Sigmoid colon (tissue), 7 donors: Measurements from ENCODE around the gene ETV6. TPM values are rescaled to one million over a fixed set of nuclear protein-coding genes. Genes with fewer than 3 reads are reported as not detected.

Source experiments
- DNase-seq: peaks from one replicate; pipeline ENCODE4 v3.0.0-alpha.2; 2019
- H3K27ac ChIP-seq, 4 donors: fragments of 200-600 bp; sonication (generic); one replicate each; pipeline ENCODE4 v1.5.1; 2016 to 2019; ENCODE audit warnings: mild to moderate bottlenecking in 1 of 4
- H3K27me3 ChIP-seq, 3 donors: fragments of 200-600 bp; sonication (generic); one replicate each; pipeline ENCODE4 v1.5.1; 2019; ENCODE audit warnings: mild to moderate bottlenecking in 1 of 3
- H3K36me3 ChIP-seq, 4 donors: fragments of 200-600 bp; sonication (generic); one replicate each; pipeline ENCODE4 v1.5.1; 2016 to 2019
- H3K4me1 ChIP-seq, 4 donors: fragments of 200-600 bp; sonication (generic); one replicate each; pipeline ENCODE4 v1.5.1; 2017 to 2019
- H3K4me3 ChIP-seq, 4 donors: fragments of 200-600 bp; sonication (generic); one replicate each; pipeline ENCODE4 v1.5.1; 2017 to 2019; ENCODE audit warnings: mild to moderate bottlenecking in 2 of 4, moderate library complexity in 1 of 4
- H3K9me3 ChIP-seq, 4 donors: fragments of 200-600 bp in 3 of 4; sonication (generic) in 3 of 4; one replicate each; pipeline versions ENCODE4 v1.5.1 to v1.6.1; 2013 to 2019
- CTCF ChIP-seq, 4 experiments: fragments of 450-650 bp in 3 of 4; fragments of 200-600 bp in 1 of 4; IDR thresholded peaks; one replicate each; pipeline ENCODE4 v1.5.1; 2016 to 2019; ENCODE audit warnings: antibody characterized with exemption in 4 of 4, mild to moderate bottlenecking in 3 of 4, moderate library complexity in 2 of 4
- EP300 ChIP-seq, 4 donors: sonication (generic); formaldehyde crosslinking; IDR thresholded peaks; one replicate each; pipeline ENCODE4 v1.6.1; 2017; ENCODE audit warnings: antibody characterized with exemption in 4 of 4
- POLR2A ChIP-seq, 2 donors: fragments of 450-650 bp; IDR thresholded peaks; one replicate each; pipeline ENCODE4 v1.6.1; 2016; ENCODE audit warnings: antibody characterized with exemption in 2 of 2, mild to moderate bottlenecking in 2 of 2, moderate library complexity in 2 of 2
- POLR2AphosphoS5 ChIP-seq, 4 donors: sonication (generic); formaldehyde crosslinking; IDR thresholded peaks; one replicate each; pipeline ENCODE4 v1.6.1; 2017; ENCODE audit warnings: antibody characterized with exemption in 4 of 4
- WGBS, 2 donors: extraction: QIAGEN DNeasy Blood & Tissue Kit; methylation state at CpG; one replicate each; pipeline ENCODE4 v1.1.7; 2013; 5-methylcytosine and 5-hydroxymethylcytosine counted together
- intact Hi-C: fragments of 100-400 bp; cut with DNase I; formaldehyde crosslinking; loops from one replicate; pipeline ENCODE4 v1.15.1; 2023
- polyA plus RNA-seq, 3 donors: library from polyadenylated mRNA; stranded (reverse); fragments of 200-250 nt; gene quantifications; one replicate each; pipeline ENCODE4 v1.2.3, GENCODE V29; 2013
- total RNA-seq, 4 donors: library from RNA; depleted of rRNA; stranded (reverse); fragments of >200 nt; gene quantifications; one replicate each; pipeline ENCODE4 v1.1.0, GENCODE V29; 2016
- donor health status: healthy with polysubstance abuse.
- donor health status: Bipolar disorder and iron deficiency.
- donor health status: healthy.

The ETV6 gene
- total and polyA plus RNA-seq, 7 donors: 8.4 to 35.2 (median 16.3) TPM

GRCh38 chr12:11767798-11768197 lies 118.3 kb downstream of the ETV6 start:
- Histone ChIP-seq H3K27ac (peak overlapping the region in 3 of 4 donors; percentile 89 to 92 (median 90)), H3K36me3 (no peaks in the 10 kb centered on the region), H3K9me3 (no peaks in the 10 kb centered on the region), H3K4me1 (peaks cover 0 to 95% (median 64%) of the 10 kb centered on the region in 4 donors), H3K27me3 (no peaks in the 10 kb centered on the region), H3K4me3 (no peak overlapping the region)
- TF ChIP-seq POLR2AphosphoS5 (IDR thresholded peaks at IDR 0.05) (no peak), CTCF (IDR thresholded peaks at IDR 0.05) (no peak), POLR2A (IDR thresholded peaks at IDR 0.05) (no peak), EP300 (IDR thresholded peaks at IDR 0.05) (no peak)
- DNase-seq: no peak
- WGBS, 2 donors: 77 to 86% methylated on average over 3 of the region's 3 CpGs
- intact Hi-C loops: no loop called here

GRCh38 chr12:11768233-11768965 lies 118.9 kb downstream of the ETV6 start:
- WGBS, 2 donors: 34 to 68% methylated on average over 5 of the region's 5 CpGs

GRCh38 chr12:11769723-11770514 lies 120.4 kb downstream of the ETV6 start:
- H3K4me1 ChIP-seq: peaks cover 0 to 94% (median 61%) of the 10 kb centered on the region in 4 donors

More at GRCh38 chr12:11768233-11768965, 118.9 kb downstream of the ETV6 start:
- H3K27me3 ChIP-seq: no peaks in the 10 kb centered on the region
- DNase-seq: no peak
- TF ChIP-seq CTCF (IDR thresholded peaks at IDR 0.05): no peak
- TF ChIP-seq EP300 (IDR thresholded peaks at IDR 0.05): no peak
- no peak for TF ChIP-seq POLR2A (IDR thresholded peaks at IDR 0.05)
- TF ChIP-seq POLR2AphosphoS5 (IDR thresholded peaks at IDR 0.05): no peak
- H3K27ac ChIP-seq: peak overlapping the region in 3 of 4 donors; percentile 89 to 92 (median 90)
- H3K36me3 ChIP-seq: no peaks in the 10 kb centered on the region
- H3K9me3 ChIP-seq: no peaks in the 10 kb centered on the region
- intact Hi-C loops: no loop called here
- H3K4me3 ChIP-seq: no peak overlapping the region
- peaks cover 0 to 93% (median 61%) of the 10 kb centered on the region in 4 donors for H3K4me1 ChIP-seq

GRCh38 chr12:11771356-11771755 lies 121.9 kb downstream of the ETV6 start:
- Histone ChIP-seq H3K27me3 (no peaks in the 10 kb centered on the region), H3K9me3 (no peaks in the 10 kb centered on the region), H3K4me3 (no peak overlapping the region), H3K27ac (peak overlapping the region in 3 of 4 donors; percentile 70 to 89 (median 84)), H3K36me3 (no peaks in the 10 kb centered on the region), H3K4me1 (peaks cover 0 to 94% (median 56%) of the 10 kb centered on the region in 4 donors)
- TF ChIP-seq POLR2AphosphoS5 (IDR thresholded peaks at IDR 0.05) (no peak), EP300 (IDR thresholded peaks at IDR 0.05) (no peak), POLR2A (IDR thresholded peaks at IDR 0.05) (no peak), CTCF (IDR thresholded peaks at IDR 0.05) (no peak)
- intact Hi-C loops: no loop called here
- 89 to 92% methylated on average over 3 of the region's 3 CpGs for whole genome bisulfite sequencing, 2 donors
- DNase-seq: no peak

More at GRCh38 chr12:11769723-11770514, 120.4 kb downstream of the ETV6 start:
- no peaks in the 10 kb centered on the region for H3K27me3 ChIP-seq
- WGBS, 2 donors: 45 to 63% methylated on average over 12 of the region's 12 CpGs
- H3K36me3 ChIP-seq: no peaks in the 10 kb centered on the region
- intact Hi-C loops: no loop called here
- peak overlapping the region in 3 of 4 donors; percentile 1 to 90 (median 89) for H3K27ac ChIP-seq
- no peaks in the 10 kb centered on the region for H3K9me3 ChIP-seq
- H3K4me3 ChIP-seq: no peak overlapping the region
- TF ChIP-seq POLR2AphosphoS5 (IDR thresholded peaks at IDR 0.05): no peak
- no peak for TF ChIP-seq EP300 (IDR thresholded peaks at IDR 0.05)
- no peak for TF ChIP-seq POLR2A (IDR thresholded peaks at IDR 0.05)
- no peak for TF ChIP-seq CTCF (IDR thresholded peaks at IDR 0.05)
- no peak for DNase-seq
